Aorta (tissue), 5 donors: Measurements from ENCODE around the gene WWOX. TPM values are rescaled to one million over a fixed set of nuclear protein-coding genes. Genes with fewer than 3 reads are reported as not detected.

Source experiments
- ATAC-seq: fragments of 200-7000 bp; cut with Tn5 transposase; one replicate; pipeline ENCODE4 v1.9.1; 2022; ENCODE audit warnings: moderate library complexity; ENCODE audit not compliant: low FRiP score
- DNase-seq, 2 donors: peaks; one replicate each; pipeline ENCODE4 v3.0.0-alpha.2; 2020
- H3K27ac ChIP-seq, 2 donors: one replicate each; pipeline ENCODE4 v1.5.1; 2013; ENCODE audit warnings: low read length in 2 of 2, mild to moderate bottlenecking in 2 of 2, moderate library complexity in 2 of 2, control low read depth in 1 of 2, inconsistent platforms in 1 of 2, low read depth in 1 of 2
- H3K27me3 ChIP-seq, 2 donors: one replicate each; pipeline ENCODE4 v1.6.1; 2013; ENCODE audit warnings: control low read depth in 1 of 2, low read length in 1 of 2, mild to moderate bottlenecking in 1 of 2, moderate library complexity in 1 of 2; ENCODE audit not compliant: insufficient read depth in 2 of 2, control insufficient read depth in 1 of 2
- H3K36me3 ChIP-seq, 2 donors: one replicate each; pipeline ENCODE4 v1.6.1; 2013; ENCODE audit warnings: control low read depth in 1 of 2, low read length in 1 of 2, mild to moderate bottlenecking in 1 of 2; ENCODE audit not compliant: insufficient read depth in 2 of 2, control insufficient read depth in 1 of 2
- H3K4me1 ChIP-seq, 2 donors: one replicate each; pipeline ENCODE4 v1.6.1; 2013; ENCODE audit warnings: low read length in 2 of 2, control low read depth in 1 of 2, mild to moderate bottlenecking in 1 of 2, moderate library complexity in 1 of 2; ENCODE audit not compliant: insufficient read depth in 2 of 2, control insufficient read depth in 1 of 2
- H3K4me3 ChIP-seq, 2 donors: one replicate each; pipeline ENCODE4 v1.5.1; 2013; ENCODE audit warnings: low read length in 2 of 2, control low read depth in 1 of 2, mild to moderate bottlenecking in 1 of 2
- H3K9me3 ChIP-seq: one replicate; pipeline ENCODE4 v1.6.1; 2013; ENCODE audit warnings: mild to moderate bottlenecking, low read length; ENCODE audit not compliant: control insufficient read depth
- WGBS, 2 donors: extraction: QIAGEN DNeasy Blood & Tissue Kit; methylation state at CpG; one replicate each; pipeline ENCODE4 v1.1.7; 2013; 5-methylcytosine and 5-hydroxymethylcytosine counted together
- intact Hi-C, 2 donors: fragments of 100-400 bp; cut with DNase I; formaldehyde crosslinking; loops; one replicate each; pipeline versions ENCODE4 v1.14.2 to v1.15.0; 2022
- polyA plus RNA-seq, 2 donors: library from polyadenylated mRNA; stranded (reverse); fragments of 200-250 nt; gene quantifications; one replicate each; pipeline ENCODE4 v1.2.3, GENCODE V29; 2013
- total RNA-seq, 2 donors: library from RNA; stranded (reverse); fragmentation: NEBNext Ultra II Directional; extraction: Animal tissue kit (Norgen Biotek cat#: 25700); gene quantifications; one replicate each; pipeline ENCODE4 v1.2.1, GENCODE V29; 2021
- donor health status: healthy with polysubstance abuse.
- donor health status: Bipolar disorder and iron deficiency.
- donor health status: DM: no; HTN: no; CAD: no.
- donor health status: DM: no; HTN: no; CAD: no.
- donor health status: DM: yes; HTN: yes; CAD: no.

Gene WWOX
- total and polyA plus RNA-seq, 4 donors, result 11.2 to 30.9 (median 14.6) TPM

GRCh38 chr16:79167893-79168292 is 1068.4 kb downstream of the WWOX start:
- Histone ChIP-seq H3K27ac (no peak overlapping the region), H3K4me1 (peaks cover 0 to 2% of the 10 kb centered on the region in 2 donors), H3K4me3 (no peak overlapping the region), H3K27me3 (no peaks in the 10 kb centered on the region), H3K9me3 (no peaks in the 10 kb centered on the region), H3K36me3 (no peaks in the 10 kb centered on the region)
- 95 to 96% methylated on average over 2 of the region's 2 CpGs for WGBS, 2 donors
- DNase-seq (no peak), ATAC-seq (no peak)
- intact Hi-C loops, result no loop called here

GRCh38 chr16:79168321-79168720 is 1068.9 kb downstream of the WWOX start:
- Histone ChIP-seq H3K27ac (no peak overlapping the region), H3K27me3 (no peaks in the 10 kb centered on the region), H3K9me3 (no peaks in the 10 kb centered on the region), H3K4me3 (no peak overlapping the region), H3K36me3 (no peaks in the 10 kb centered on the region), H3K4me1 (peaks cover 0 to 2% of the 10 kb centered on the region in 2 donors)
- intact Hi-C loops, result no loop called here
- WGBS, 2 donors, result 55 to 67% methylated on average over 2 of the region's 2 CpGs
- no peak for ATAC-seq
- DNase-seq, result no peak

- intact Hi-C loops, result no loop called here
- DNase-seq (peak in 1 of 2 donors; percentile 83), ATAC-seq (no peak)
- 86 to 100% methylated on average over 2 of the region's 2 CpGs for WGBS, 2 donors
- H3K9me3 ChIP-seq, result no peaks in the 10 kb centered on the region
- no peaks in the 10 kb centered on the region for H3K36me3 ChIP-seq
- no peak overlapping the region for H3K4me3 ChIP-seq
- H3K27me3 ChIP-seq, result no peaks in the 10 kb centered on the region
- H3K27ac ChIP-seq, result no peak overlapping the region
- H3K4me1 ChIP-seq, result peaks cover 0 to 2% of the 10 kb centered on the region in 2 donors
These were observed 1069.8 kb downstream of the WWOX start for GRCh38 chr16:79169239-79169638.

GRCh38 chr16:79170555-79171246 is 1071.2 kb downstream of the WWOX start:
- 46 to 48% methylated on average over 7 of the region's 7 CpGs for WGBS, 2 donors
- no peaks in the 10 kb centered on the region for H3K36me3 ChIP-seq
- no peaks in the 10 kb centered on the region for H3K27me3 ChIP-seq
- peaks cover 0 to 2% of the 10 kb centered on the region in 2 donors for H3K4me1 ChIP-seq
- H3K27ac ChIP-seq, result no peak overlapping the region
- peaks cover under 1% of the 10 kb centered on the region for H3K9me3 ChIP-seq
- DNase-seq, result peak in 1 of 2 donors; percentile 82
- no peak overlapping the region for H3K4me3 ChIP-seq
- intact Hi-C loops, result no loop called here
- peak; percentile 50 for ATAC-seq

GRCh38 chr16:79171504-79171903 is 1072.0 kb downstream of the WWOX start:
- peaks cover 2% of the 10 kb centered on the region for H3K9me3 ChIP-seq
- 88 to 89% methylated on average over 4 of the region's 4 CpGs for WGBS, 2 donors
- intact Hi-C loops, result no loop called here
- H3K36me3 ChIP-seq, result no peaks in the 10 kb centered on the region
- no peak overlapping the region for H3K27ac ChIP-seq
- no peak overlapping the region for H3K4me3 ChIP-seq
- ATAC-seq (no peak), DNase-seq (no peak)
- no peaks in the 10 kb centered on the region for H3K27me3 ChIP-seq
- peaks cover 0 to 2% of the 10 kb centered on the region in 2 donors for H3K4me1 ChIP-seq

- H3K4me1 ChIP-seq, result peaks cover 0 to 2% of the 10 kb centered on the region in 2 donors
- intact Hi-C loops, result no loop called here
- peaks cover 2% of the 10 kb centered on the region for H3K9me3 ChIP-seq
- H3K27ac ChIP-seq, result no peak overlapping the region
- no peaks in the 10 kb centered on the region for H3K27me3 ChIP-seq
- DNase-seq, result no peak
- H3K4me3 ChIP-seq, result no peak overlapping the region
- WGBS, 2 donors, result 85 to 89% methylated on average over 15 of the region's 15 CpGs
- ATAC-seq, result no peak
- H3K36me3 ChIP-seq, result no peaks in the 10 kb centered on the region
These were observed 1072.7 kb downstream of the WWOX start for GRCh38 chr16:79171931-79172705.

DNA sequence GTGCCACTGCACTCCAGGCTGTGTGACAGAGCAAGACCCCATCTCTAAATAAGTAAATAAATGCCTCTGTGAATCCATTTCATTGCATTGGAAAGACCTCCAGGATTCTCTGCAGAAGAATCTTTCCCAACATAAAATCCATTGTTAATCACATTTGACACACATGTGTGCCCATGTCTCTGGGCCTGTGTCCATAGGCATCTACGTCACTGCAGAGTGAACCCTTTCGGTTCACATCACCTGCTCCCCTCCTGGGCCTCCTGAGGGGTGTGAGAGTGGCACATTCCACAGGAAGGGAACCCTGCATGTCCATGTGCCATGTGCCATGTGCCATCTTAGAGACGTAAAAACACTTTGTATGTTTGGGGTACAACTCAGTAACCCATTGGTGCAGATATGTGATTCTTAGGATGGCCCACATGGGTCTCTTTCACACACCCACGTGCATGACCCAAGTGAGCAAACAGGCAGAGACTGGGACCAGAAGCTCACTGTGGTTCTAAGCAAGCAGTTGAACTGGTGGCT is 1073.6 kb downstream of the WWOX start:
- Histone ChIP-seq H3K4me3 (no peak overlapping the region), H3K9me3 (peaks cover 2% of the 10 kb centered on the region), H3K4me1 (peaks cover 0 to 2% of the 10 kb centered on the region in 2 donors), H3K27me3 (no peaks in the 10 kb centered on the region), H3K27ac (no peak overlapping the region), H3K36me3 (no peaks in the 10 kb centered on the region)
- WGBS, 2 donors, result 94 to 98% methylated on average over 4 of the region's 4 CpGs
- ATAC-seq (no peak), DNase-seq (no peak)
- intact Hi-C loops, result no loop called here

GRCh38 chr16:79173919-79174318 is 1074.5 kb downstream of the WWOX start:
- ATAC-seq, result no peak
- Histone ChIP-seq H3K4me3 (no peak overlapping the region), H3K27me3 (no peaks in the 10 kb centered on the region), H3K9me3 (peaks cover 2% of the 10 kb centered on the region), H3K36me3 (no peaks in the 10 kb centered on the region), H3K27ac (no peak overlapping the region), H3K4me1 (peaks cover 0 to 2% of the 10 kb centered on the region in 2 donors)
- intact Hi-C loops, result no loop called here
- no peak for DNase-seq
- 76 to 82% methylated on average over 4 of the region's 4 CpGs for WGBS, 2 donors
